HG03342 (cell line): ENCODE results near the gene GMDS.

Experiments used
- ATAC-seq: cut with Tn5 transposase; IDR thresholded peaks from one replicate; pipeline ENCODE4 v1.9.1; 2021; ENCODE audit warnings: mild to moderate bottlenecking, moderate library complexity; ENCODE audit not compliant: unreplicated experiment

The GMDS gene

DNA sequence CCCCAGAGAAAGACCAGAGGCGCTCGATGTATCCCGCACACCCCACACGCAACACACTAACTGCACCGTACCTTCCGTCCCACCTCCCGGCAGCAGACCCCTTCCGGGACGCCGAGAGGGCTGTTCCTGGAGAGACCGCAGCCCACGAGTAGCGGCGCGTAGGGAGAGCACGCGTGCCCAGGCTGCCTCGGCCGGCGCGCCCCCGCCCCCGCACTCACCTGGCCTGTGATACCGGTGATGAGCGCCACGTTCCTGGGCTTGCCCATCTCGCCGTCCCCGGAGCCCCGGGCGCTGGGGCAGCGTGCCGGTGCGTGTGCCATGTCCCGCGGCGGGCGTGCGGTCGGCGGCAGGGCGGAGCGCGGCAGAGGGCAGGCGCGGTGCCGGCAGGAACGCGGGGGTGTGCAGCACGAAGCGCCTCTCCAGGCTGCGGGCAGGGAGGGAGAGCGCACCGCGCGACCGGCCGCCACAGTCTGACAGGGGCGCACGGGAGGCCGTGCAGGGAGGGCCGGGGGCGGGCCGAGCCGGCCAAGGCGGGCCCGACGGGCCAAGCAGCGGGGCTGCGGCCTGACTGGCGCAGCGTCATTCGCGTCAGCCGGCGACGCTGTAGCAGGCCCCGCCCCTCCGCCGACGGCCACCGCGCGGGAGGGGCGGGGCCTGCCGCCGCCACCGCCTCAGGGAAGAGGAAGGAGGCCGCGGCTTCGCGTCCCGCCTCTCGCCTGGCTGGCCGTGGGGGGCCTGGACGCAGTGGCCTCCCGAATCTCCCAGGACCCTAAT is at the start of gene GMDS:
Gene GMDS, minus strand, starts transcription at position 503 of the 774 bp plus-strand sequence.
- ATAC-seq, result peak; percentile 91

DNA sequence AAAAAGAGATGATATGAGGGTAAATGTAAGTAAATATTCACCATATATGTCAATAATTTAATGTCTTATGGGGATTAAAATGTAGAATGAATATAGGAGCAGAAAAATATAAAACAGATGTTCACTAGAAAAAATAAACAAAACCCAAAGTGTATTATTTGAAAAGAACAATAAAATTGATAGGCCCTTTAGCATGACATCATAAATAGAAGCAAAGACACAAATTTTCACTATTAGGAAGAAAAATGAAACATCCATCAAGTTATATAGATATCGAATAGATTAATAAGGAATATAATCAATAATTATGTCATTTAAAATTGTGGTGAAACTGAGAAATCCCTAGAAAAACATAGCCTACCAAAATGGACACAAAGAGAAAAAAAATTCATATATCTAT is 40.1 kb upstream of the GMDS start:
- no peak for ATAC-seq

GRCh38 chr6:2275892-2276242 is 30.5 kb upstream of the GMDS start:
- no peak for ATAC-seq

GRCh38 chr6:2274981-2275891 is 29.8 kb upstream of the GMDS start:
- no peak for ATAC-seq

DNA sequence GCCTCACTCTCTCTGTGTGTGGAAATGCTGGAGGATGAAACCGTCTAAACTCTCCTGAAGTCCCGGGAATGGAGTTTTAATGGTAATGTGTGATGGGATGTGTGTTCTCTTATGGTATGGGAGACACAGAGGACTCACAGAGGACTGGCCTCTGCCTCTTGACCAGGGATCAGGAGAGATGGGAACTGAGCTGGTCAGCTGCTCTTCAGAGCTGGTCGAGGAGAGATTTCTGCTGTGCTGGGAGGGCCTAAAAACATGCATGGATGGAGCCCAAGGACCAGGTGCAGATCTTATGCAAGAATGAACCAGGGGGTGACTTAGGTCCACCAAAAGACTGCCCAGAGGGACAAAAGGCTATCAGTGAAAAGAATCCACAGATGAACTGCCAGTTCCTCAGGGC is 27.3 kb upstream of the GMDS start:
- no peak for ATAC-seq

DNA sequence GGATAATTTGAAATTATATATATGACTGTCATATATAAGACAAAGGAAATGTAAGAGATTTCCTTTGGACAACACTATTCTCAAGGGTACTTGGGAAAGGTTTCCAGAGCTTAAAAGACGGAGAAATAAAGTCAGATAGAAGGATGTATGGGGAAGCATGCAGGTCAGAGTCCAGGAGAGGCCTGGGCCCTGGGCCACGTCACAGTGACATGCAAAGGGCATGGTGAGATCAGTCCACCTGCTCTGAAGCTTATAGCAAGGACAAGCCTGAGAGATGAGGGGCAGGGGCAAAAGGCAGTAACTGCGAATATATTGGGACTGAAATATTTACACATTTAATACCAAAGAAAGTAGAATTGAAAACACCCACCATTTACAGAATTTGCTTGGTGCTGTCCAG is 24.6 kb upstream of the GMDS start:
- no peak for ATAC-seq

DNA sequence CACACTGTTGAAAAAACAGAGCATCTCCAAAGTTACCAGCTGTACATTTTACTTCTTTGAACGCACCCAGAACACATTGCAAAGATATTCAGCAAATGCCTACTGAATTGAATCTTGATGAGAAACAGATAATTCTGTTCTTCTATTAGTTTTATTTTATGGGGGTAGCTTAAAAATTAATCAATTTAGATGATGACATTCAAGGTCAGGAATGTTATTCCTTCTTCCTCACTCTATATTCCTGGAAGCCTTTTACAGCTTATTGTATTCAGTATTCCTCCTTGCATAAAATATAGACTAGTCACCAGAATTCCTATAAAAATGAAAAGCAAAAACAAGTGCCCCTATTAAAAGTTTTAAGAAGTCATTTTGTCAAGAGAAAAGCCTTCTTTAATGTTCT is 21.4 kb upstream of the GMDS start:
- ATAC-seq, result no peak

DNA sequence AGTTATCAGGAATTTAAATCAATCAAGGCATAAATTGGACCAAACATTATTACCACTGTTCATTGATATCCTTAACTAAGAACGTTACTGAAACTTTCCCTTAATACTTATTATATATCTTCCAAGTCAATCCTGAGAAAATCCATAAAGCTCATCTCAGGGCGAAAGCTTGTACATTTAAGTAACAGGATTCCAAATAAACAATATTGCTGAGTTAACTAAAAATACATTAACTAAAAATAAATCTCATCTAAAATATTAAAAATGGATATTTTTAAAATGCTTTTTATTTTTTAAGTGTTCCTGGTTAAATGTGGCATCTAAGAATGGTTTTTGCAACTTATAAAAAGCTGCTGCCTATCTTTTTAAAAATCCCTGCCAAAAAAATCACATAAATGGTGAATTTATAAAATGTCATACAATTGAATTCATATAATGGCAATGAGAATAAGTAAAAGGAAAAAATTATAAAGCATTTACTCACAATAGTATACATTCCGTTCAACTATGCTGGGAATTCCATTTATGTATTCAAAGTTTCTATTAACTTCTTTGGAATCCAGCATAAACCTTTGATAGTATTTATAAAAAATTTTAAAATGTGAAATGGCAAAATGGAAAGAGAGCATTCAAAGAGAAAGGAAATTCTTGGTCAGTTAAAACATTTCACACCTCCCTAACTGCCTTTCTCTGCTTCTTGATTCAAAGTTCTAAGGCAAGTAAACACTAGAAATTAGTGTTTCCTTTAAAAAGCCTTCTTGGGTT is 20.8 kb upstream of the GMDS start:
- no peak for ATAC-seq

- no peak for ATAC-seq
These were observed 19.5 kb upstream of the GMDS start for GRCh38 chr6:2264932-2265331.

GRCh38 chr6:2263896-2264295 is 18.5 kb upstream of the GMDS start:
- no peak for ATAC-seq

- ATAC-seq, result no peak
These were observed 14.2 kb upstream of the GMDS start for GRCh38 chr6:2259574-2259973.

GRCh38 chr6:2259002-2259494 is 13.6 kb upstream of the GMDS start:
- ATAC-seq, result no peak

- ATAC-seq, result no peak
These were observed 12.7 kb upstream of the GMDS start for GRCh38 chr6:2258112-2258511.

- ATAC-seq, result no peak
These were observed 12.0 kb upstream of the GMDS start for GRCh38 chr6:2257363-2257762.

DNA sequence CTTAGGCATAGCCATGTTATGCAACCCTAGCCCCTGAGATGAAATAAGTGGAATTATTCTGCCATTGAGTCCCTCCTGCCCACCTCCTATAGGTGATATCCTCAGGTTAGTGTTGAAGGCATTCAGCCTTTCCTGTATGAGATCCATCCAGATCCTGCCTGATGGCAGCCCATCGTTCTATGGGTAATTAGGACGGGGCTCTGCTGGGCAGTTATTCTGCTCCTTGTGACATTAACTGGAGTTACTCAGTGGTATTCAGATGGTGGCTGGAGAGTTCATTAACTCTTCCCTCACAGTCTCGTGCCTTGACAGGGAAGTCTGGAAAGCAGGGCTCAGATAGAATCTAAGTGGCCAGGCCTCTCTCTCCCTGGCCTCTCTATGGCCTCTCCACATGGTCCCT is 9.3 kb upstream of the GMDS start:
- ATAC-seq, result no peak

GRCh38 chr6:2249126-2249525 is 3.7 kb upstream of the GMDS start:
- ATAC-seq, result no peak

DNA sequence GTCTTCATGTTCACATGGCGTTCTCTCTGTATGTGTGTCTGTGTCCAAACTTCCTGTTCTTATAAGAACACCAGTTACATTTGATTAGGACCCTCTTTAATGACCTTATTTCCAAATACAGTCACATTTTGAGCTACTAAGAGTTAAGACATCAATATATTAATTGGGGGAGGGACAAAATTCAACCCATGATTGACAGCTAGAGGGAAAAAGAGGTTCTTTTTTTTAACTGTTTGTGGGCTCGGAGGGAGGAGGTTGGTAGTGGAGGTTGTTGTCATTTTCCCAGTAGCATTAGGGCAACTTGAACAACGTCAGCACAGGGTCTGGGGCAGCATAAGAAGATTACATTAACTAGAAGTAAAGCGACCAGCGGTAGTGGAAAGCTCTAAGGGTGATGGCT is 2.3 kb upstream of the GMDS start:
- ATAC-seq, result no peak

DNA sequence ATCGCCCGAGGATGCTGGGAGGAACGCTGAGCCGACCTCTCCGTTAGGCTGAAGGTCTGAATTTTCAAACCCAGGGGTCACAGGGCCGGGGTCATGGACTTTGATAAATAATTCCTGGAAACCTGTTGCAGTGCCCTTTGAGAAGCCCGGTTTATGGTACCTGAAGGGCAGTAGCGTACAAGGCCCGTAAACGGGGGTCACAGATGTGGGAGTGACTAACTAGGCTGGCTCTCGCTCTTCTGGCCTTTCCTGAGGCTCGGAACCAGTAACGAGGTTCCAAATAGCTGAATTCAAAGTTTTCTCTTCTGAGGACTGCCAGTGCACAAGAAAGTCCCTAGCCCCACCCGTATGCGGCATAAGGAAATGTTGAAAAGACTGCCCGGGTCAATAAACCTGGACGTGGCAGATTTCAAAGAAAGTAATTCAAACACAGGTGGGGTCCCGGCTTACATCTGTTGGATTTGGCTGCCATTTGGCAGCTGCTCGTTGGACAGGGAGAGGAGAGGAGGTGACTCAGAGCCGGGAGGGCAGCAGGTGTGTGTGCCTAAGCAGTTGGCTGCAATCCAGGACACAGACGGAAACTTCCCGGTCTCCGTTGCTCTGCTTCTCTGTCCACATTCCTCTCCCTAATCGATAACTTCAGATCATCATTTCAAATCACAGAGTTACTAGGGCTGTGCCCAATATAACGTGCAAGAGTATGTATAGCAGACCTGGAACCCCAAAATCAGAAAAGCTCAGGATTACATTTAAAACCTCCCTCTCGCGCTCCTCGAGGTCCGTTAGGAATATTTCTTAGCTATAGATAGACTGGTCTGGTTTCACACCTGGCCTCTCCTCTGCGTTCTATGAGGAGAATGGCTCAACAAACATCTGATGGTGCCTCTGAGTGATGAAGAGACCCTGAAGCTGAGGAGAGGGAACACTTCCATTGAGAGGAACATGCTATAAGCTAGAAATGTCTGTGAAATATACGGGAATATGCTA is 765 bp upstream of the GMDS start:
- peak; percentile 16 for ATAC-seq

- no peak for ATAC-seq
These were observed 923 bp downstream of the GMDS start for GRCh38 chr6:2244261-2245102.
